ENCODE data around the gene LIN28B. TPM values are rescaled to one million over a fixed set of nuclear protein-coding genes. Genes with fewer than 3 reads are reported as not detected.

LIN28B gene
- total RNA-seq, 1 experiment from 2014 or later: 0.25 TPM

GRCh38 chr6:104928141-104928540 is 28.8 kb upstream of the LIN28B start:
- no TSS peak for BruUV-seq (replicated peaks)
- no peaks in the 10 kb centered on the region for H3K4me1 ChIP-seq (ENCODE audit: control insufficient read depth in 1 of 2, insufficient read depth in 2 of 2, low read length in 2 of 2)
- H3K9me3 ChIP-seq (ENCODE audit: control insufficient read depth in 1 of 2, insufficient read depth in 1 of 2, low read depth in 1 of 2, low read length in 2 of 2): no peaks in the 10 kb centered on the region
- ChIA-PET CTCF (no interaction called here), RAD21 (ENCODE audit: low non-redundant PET in 1 of 2, low total read pairs in 2 of 2, uncharacterized antibody in 2 of 2, unreplicated experiment in 2 of 2) (no interaction called here), POLR2A (no interaction called here)
- intact Hi-C loops (cut with micrococcal nuclease): no loop called here
- H4K20me1 ChIP-seq (ENCODE audit: insufficient read depth): no peaks in the 10 kb centered on the region
- no peak overlapping the region for H3K27ac ChIP-seq (ENCODE audit: low read depth, low read length)
- no peaks in the 10 kb centered on the region for H3K79me2 ChIP-seq (ENCODE audit: insufficient read depth, low read length)
- no peak for ATAC-seq
- H3K9me2 ChIP-seq (ENCODE audit: insufficient read depth): no peaks in the 10 kb centered on the region
- H3K36me3 ChIP-seq (ENCODE audit: control insufficient read depth in 1 of 2, insufficient read depth in 2 of 2, low read length in 2 of 2): no peaks in the 10 kb centered on the region
- no peak overlapping the region for H3K9ac ChIP-seq (ENCODE audit: low read length)
- H3K4me3 ChIP-seq (replicated peaks in 1 of 2; ENCODE audit: low read depth in 1 of 2, low read length in 2 of 2): no peak overlapping the region
- TF ChIP-seq ZBTB33 (IDR thresholded peaks at IDR 0.05; ENCODE audit: extremely low read depth, insufficient replicate concordance, low read length) (no peak), REST (IDR thresholded peaks at IDR 0.05; ENCODE audit: low read depth) (no peak), MAX (IDR thresholded peaks at IDR 0.05) (no peak), YY1 (IDR thresholded peaks at IDR 0.05; ENCODE audit: extremely low read depth, insufficient replicate concordance, low read depth, low read length) (no peak), JUND (IDR thresholded peaks at IDR 0.05) (no peak), EGR1 (IDR thresholded peaks at IDR 0.05; ENCODE audit: low read depth) (no peak), ELF1 (IDR thresholded peaks at IDR 0.05; ENCODE audit: borderline replicate concordance, low read depth) (no peak), POLR2A (IDR thresholded peaks at IDR 0.05; ENCODE audit: borderline replicate concordance, extremely low read depth, insufficient read depth, insufficient read length) (no peak), RAD21 (IDR thresholded peaks at IDR 0.05; ENCODE audit: low read depth) (no peak), SRF (IDR thresholded peaks at IDR 0.05; ENCODE audit: low read depth) (no peak), EZH2phosphoT487 (IDR thresholded peaks at IDR 0.05; ENCODE audit: borderline replicate concordance) (no peak), ZFX (IDR thresholded peaks at IDR 0.05) (no peak)
- TF ChIP-seq, protein P1, sequence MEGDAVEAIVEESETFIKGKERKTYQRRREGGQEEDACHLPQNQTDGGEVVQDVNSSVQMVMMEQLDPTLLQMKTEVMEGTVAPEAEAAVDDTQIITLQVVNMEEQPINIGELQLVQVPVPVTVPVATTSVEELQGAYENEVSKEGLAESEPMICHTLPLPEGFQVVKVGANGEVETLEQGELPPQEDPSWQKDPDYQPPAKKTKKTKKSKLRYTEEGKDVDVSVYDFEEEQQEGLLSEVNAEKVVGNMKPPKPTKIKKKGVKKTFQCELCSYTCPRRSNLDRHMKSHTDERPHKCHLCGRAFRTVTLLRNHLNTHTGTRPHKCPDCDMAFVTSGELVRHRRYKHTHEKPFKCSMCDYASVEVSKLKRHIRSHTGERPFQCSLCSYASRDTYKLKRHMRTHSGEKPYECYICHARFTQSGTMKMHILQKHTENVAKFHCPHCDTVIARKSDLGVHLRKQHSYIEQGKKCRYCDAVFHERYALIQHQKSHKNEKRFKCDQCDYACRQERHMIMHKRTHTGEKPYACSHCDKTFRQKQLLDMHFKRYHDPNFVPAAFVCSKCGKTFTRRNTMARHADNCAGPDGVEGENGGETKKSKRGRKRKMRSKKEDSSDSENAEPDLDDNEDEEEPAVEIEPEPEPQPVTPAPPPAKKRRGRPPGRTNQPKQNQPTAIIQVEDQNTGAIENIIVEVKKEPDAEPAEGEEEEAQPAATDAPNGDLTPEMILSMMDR (IDR thresholded peaks at IDR 0.05 in 2 of 3, conservative IDR thresholded peaks at IDR 0.05 in 1 of 3; ENCODE audit: borderline replicate concordance in 1 of 3, insufficient read depth in 1 of 3, low read depth in 2 of 3, low read length in 2 of 3): no peak
- H3K4me2 ChIP-seq (ENCODE audit: low read length): no peak overlapping the region
- H3K27me3 ChIP-seq (ENCODE audit: insufficient read depth, low read length): no peaks in the 10 kb centered on the region
- no peak for DNase-seq (ENCODE audit: low read depth, low spot score)
- H2AFZ ChIP-seq (ENCODE audit: low read depth, low read length, poor library complexity, severe bottlenecking): no peak overlapping the region

All from HCT116 (cell line).